DOHH2 (cell line): ENCODE results near the gene SH2B2.
A peak's percentile ranks its signal among the peaks of the same experiment; 100 is the strongest.

Experiments used
- H3F3A ChIP-seq: fragments of 200-600 bp; sonication (generic), shearing (Covaris generic); 2 replicates; pipeline ENCODE4 v1.6.0; 2016; ENCODE audit warnings: antibody characterized with exemption, mild to moderate bottlenecking; ENCODE audit not compliant: control insufficient read depth, insufficient read depth
- H3K27ac ChIP-seq: fragments of 200-600 bp; sonication (generic); 2 replicates; pipeline ENCODE4 v1.5.1; 2014; ENCODE audit warnings: low read depth, mild to moderate bottlenecking, low read length, moderate library complexity
- H3K27me3 ChIP-seq: fragments of 200-600 bp; sonication (generic); 2 replicates; pipeline ENCODE4 v1.6.1; 2014; ENCODE audit warnings: mild to moderate bottlenecking, low read length, mixed read lengths; ENCODE audit not compliant: control insufficient read depth
- H3K36me3 ChIP-seq: fragments of 200-600 bp; sonication (generic); 2 replicates; pipeline ENCODE4 v1.6.1; 2014; ENCODE audit warnings: mild to moderate bottlenecking, low read length, moderate library complexity, mixed read lengths; ENCODE audit not compliant: control insufficient read depth
- H3K4me1 ChIP-seq: fragments of 200-600 bp; sonication (generic); 2 replicates; pipeline ENCODE4 v1.6.1; 2014; ENCODE audit warnings: mild to moderate bottlenecking, low read length, mixed read lengths; ENCODE audit not compliant: control insufficient read depth
- H3K4me2 ChIP-seq: fragments of 200-600 bp; sonication (generic); 2 replicates; pipeline ENCODE4 v1.6.0; 2014; ENCODE audit warnings: mild to moderate bottlenecking, low read length, moderate library complexity
- H3K4me3 ChIP-seq: fragments of 200-600 bp; sonication (generic); 2 replicates; pipeline ENCODE4 v1.5.1; 2014; ENCODE audit warnings: mild to moderate bottlenecking, low read length, mixed read lengths
- H3K79me2 ChIP-seq: fragments of 200-600 bp; sonication (generic); 2 replicates; pipeline ENCODE4 v1.6.1; 2014; ENCODE audit warnings: mild to moderate bottlenecking, low read length, mixed read lengths; ENCODE audit not compliant: control insufficient read depth
- H3K9me2 ChIP-seq: fragments of 200-600 bp; sonication (generic); replicated peaks from 2 replicates; pipeline ENCODE4 v1.6.1; 2014; ENCODE audit warnings: mild to moderate bottlenecking, low read length, mixed read lengths; ENCODE audit not compliant: control insufficient read depth
- H3K9me3 ChIP-seq: fragments of 200-600 bp; sonication (generic); 2 replicates; pipeline ENCODE4 v1.6.1; 2014; ENCODE audit warnings: antibody characterized with exemption, low read length, mixed read lengths; ENCODE audit not compliant: control insufficient read depth, insufficient read depth
- H4K20me1 ChIP-seq: fragments of 200-600 bp; sonication (generic); 2 replicates; pipeline ENCODE4 v1.6.0; 2014; ENCODE audit warnings: low read depth, mild to moderate bottlenecking, antibody characterized with exemption, low read length, moderate library complexity; ENCODE audit not compliant: control insufficient read depth, insufficient read depth
- CTCF ChIP-seq: fragments of 200-600 bp; sonication (generic); IDR thresholded peaks from one replicate; pipeline ENCODE4 v1.5.1; 2014; ENCODE audit warnings: antibody characterized with exemption, mild to moderate bottlenecking, low read depth, low read length; ENCODE audit not compliant: poor library complexity, severe bottlenecking
- EZH2phosphoT487 ChIP-seq: fragments of 200-600 bp; sonication (generic); IDR thresholded peaks from 2 replicates; pipeline ENCODE4 v1.6.1; 2017; ENCODE audit warnings: borderline replicate concordance, mild to moderate bottlenecking, antibody characterized with exemption, low read length, moderate library complexity, mixed read lengths

Gene SH2B2

GRCh38 chr7:102289057-102289456 is 2.4 kb downstream of the SH2B2 start:
- Histone ChIP-seq H3K4me1 (peaks cover 86% of the 10 kb centered on the region), H3K27ac (peak overlapping the region; percentile 89), H3K36me3 (peaks cover 42% of the 10 kb centered on the region), H3K79me2 (peaks cover 67% of the 10 kb centered on the region), H3F3A (peaks cover 34% of the 10 kb centered on the region), H3K9me2 (no peaks in the 10 kb centered on the region), H3K9me3 (no peaks in the 10 kb centered on the region), H3K27me3 (peaks cover 6% of the 10 kb centered on the region; the same call in 1 of the 2 replicates), H4K20me1 (peaks cover 17% of the 10 kb centered on the region), H3K4me2 (peak overlapping the region; percentile 86), H3K4me3 (peak overlapping the region; percentile 82)
- TF ChIP-seq EZH2phosphoT487: no peak
- TF ChIP-seq CTCF: no peak

- Histone ChIP-seq H3K4me3 (peak overlapping the region; percentile 72), H3K27ac (peak overlapping the region; percentile 89), H3K36me3 (peaks cover 61% of the 10 kb centered on the region), H3K9me3 (no peaks in the 10 kb centered on the region), H3K4me1 (peaks cover 79% of the 10 kb centered on the region), H3K9me2 (no peaks in the 10 kb centered on the region), H3K79me2 (peaks cover 89% of the 10 kb centered on the region), H3K4me2 (peak overlapping the region; percentile 86), H3F3A (peaks cover 31% of the 10 kb centered on the region), H3K27me3 (no peaks in the 10 kb centered on the region), H4K20me1 (peaks cover 27% of the 10 kb centered on the region)
- TF ChIP-seq EZH2phosphoT487 (no peak), CTCF (no peak)
These were observed 4.6 kb downstream of the SH2B2 start for GRCh38 chr7:102291056-102291915.

GRCh38 chr7:102291916-102292267 is 5.2 kb downstream of the SH2B2 start:
- Histone ChIP-seq H3K4me2 (peak overlapping the region; percentile 86), H3K79me2 (peaks cover 95% of the 10 kb centered on the region), H3K36me3 (peaks cover 66% of the 10 kb centered on the region), H3K9me3 (no peaks in the 10 kb centered on the region), H4K20me1 (peaks cover 27% of the 10 kb centered on the region), H3F3A (peaks cover 31% of the 10 kb centered on the region), H3K4me3 (peak overlapping the region; percentile 72), H3K27me3 (no peaks in the 10 kb centered on the region), H3K9me2 (no peaks in the 10 kb centered on the region), H3K4me1 (peaks cover 78% of the 10 kb centered on the region), H3K27ac (peak overlapping the region; percentile 89)
- TF ChIP-seq EZH2phosphoT487 (no peak), CTCF (no peak)
